WTC11 (cell line): ENCODE data around the gene TRIM74. TPM values are rescaled to one million over a fixed set of nuclear protein-coding genes. Genes with fewer than 3 reads are reported as not detected.
A peak's percentile ranks its signal among the peaks of the same experiment; 100 is the strongest.
"Not testable (repeated sequence)": the region's sequence is repeated elsewhere in the genome, so short reads cannot be mapped to it uniquely, and the experiment has no call there.

ENCODE experiments used
- ATAC-seq: fragments of 200-7000 bp; cut with Tn5 transposase; 2 replicates; pipeline ENCODE4 v1.10.0; 2021; ENCODE audit warnings: mild to moderate bottlenecking, moderate library complexity
- Bru-seq: library from RNA; stranded (reverse); fragments of 400-500 nt; gene quantifications from one replicate; lab custom pipeline; 2021; lab: Mats Ljungman, UMichigan
- CTCF ChIA-PET: fragments of 300-600 bp; sonication (Branson Sonifier 250); formaldehyde crosslinking; loops from one replicate; lab custom pipeline; 2021; ENCODE audit warnings: antibody characterized with exemption; lab: Charles Lee
- POLR2A ChIA-PET: fragments of 350-600 bp; sonication (Branson Sonifier 250); formaldehyde crosslinking; loops from one replicate; lab custom pipeline; 2021; ENCODE audit warnings: antibody characterized with exemption; lab: Charles Lee
- DNase-seq: peaks from one replicate; pipeline ENCODE4 v3.0.0; 2021; ENCODE audit warnings: low spot score
- H3K27ac Mint-ChIP-seq: 2 replicates; pipeline ENCODE4 v1.8.0; 2021; ENCODE audit warnings: mixed read lengths
- H3K27me3 Mint-ChIP-seq: 2 replicates; pipeline ENCODE4 v1.8.0; 2021; ENCODE audit warnings: low read depth, mild to moderate bottlenecking, moderate library complexity, mixed read lengths
- H3K36me3 Mint-ChIP-seq: 2 replicates; pipeline ENCODE4 v1.8.0; 2021; ENCODE audit warnings: mixed read lengths
- H3K4me1 Mint-ChIP-seq: 2 replicates; pipeline ENCODE4 v1.8.0; 2022; ENCODE audit warnings: mixed read lengths
- H3K4me3 Mint-ChIP-seq: 2 replicates; pipeline ENCODE4 v1.8.0; 2021; ENCODE audit warnings: mild to moderate bottlenecking, moderate library complexity, mixed read lengths
- H3K9me3 Mint-ChIP-seq: 2 replicates; pipeline ENCODE4 v1.8.0; 2021; ENCODE audit warnings: mixed read lengths
- CREM ChIP-seq: sonication (generic); formaldehyde crosslinking; IDR thresholded peaks from 2 replicates; pipeline ENCODE4 v1.8.1; 2022; ENCODE audit warnings: mild to moderate bottlenecking, missing genetic modification reagents, moderate library complexity
- ETV6 ChIP-seq: sonication (generic); formaldehyde crosslinking; IDR thresholded peaks from 2 replicates; pipeline ENCODE4 v1.8.1; 2022; ENCODE audit warnings: mild to moderate bottlenecking, missing genetic modification reagents
- FOXK1 ChIP-seq: sonication (generic); formaldehyde crosslinking; IDR thresholded peaks from 2 replicates; pipeline ENCODE4 v1.8.0; 2022; ENCODE audit warnings: mild to moderate bottlenecking, moderate library complexity, missing genetic modification reagents
- FOXP1 ChIP-seq: sonication (generic); formaldehyde crosslinking; IDR thresholded peaks from 2 replicates; pipeline ENCODE4 v1.8.0; 2022; ENCODE audit warnings: missing genetic modification reagents, mild to moderate bottlenecking, moderate library complexity, borderline replicate concordance
- MYBL2 ChIP-seq: sonication (generic); formaldehyde crosslinking; IDR thresholded peaks from 2 replicates; pipeline ENCODE4 v1.8.1; 2023; ENCODE audit warnings: mild to moderate bottlenecking, moderate library complexity, missing genetic modification reagents
- NFATC4 ChIP-seq: fragments of 250-450 bp; sonication (Bioruptor Pico); IDR thresholded peaks from 2 replicates; pipeline ENCODE4 v1.9.0; 2021; ENCODE audit warnings: mild to moderate bottlenecking
- NFE2L1 ChIP-seq: sonication (generic); formaldehyde crosslinking; IDR thresholded peaks from 2 replicates; pipeline ENCODE4 v1.8.1; 2023; ENCODE audit warnings: missing genetic modification reagents
- NFYB ChIP-seq: sonication (generic); formaldehyde crosslinking; conservative IDR thresholded peaks from 2 replicates; pipeline ENCODE4 v1.8.0; 2022; ENCODE audit warnings: low read depth, missing genetic modification reagents
- SMAD4 ChIP-seq: sonication (generic); formaldehyde crosslinking; IDR thresholded peaks from 2 replicates; pipeline ENCODE4 v1.8.0; 2022; ENCODE audit warnings: mild to moderate bottlenecking, missing genetic modification reagents
- SP1 ChIP-seq: sonication (generic); formaldehyde crosslinking; conservative IDR thresholded peaks from 2 replicates; pipeline ENCODE4 v1.8.1; 2022; ENCODE audit warnings: missing genetic modification reagents
- TEAD1 ChIP-seq: sonication (generic); formaldehyde crosslinking; IDR thresholded peaks from 2 replicates; pipeline ENCODE4 v1.8.0; 2022; ENCODE audit warnings: mild to moderate bottlenecking, missing genetic modification reagents
- ZNF232 ChIP-seq: sonication (generic); formaldehyde crosslinking; IDR thresholded peaks from 2 replicates; pipeline ENCODE4 v1.8.0; 2022; ENCODE audit warnings: mild to moderate bottlenecking, missing genetic modification reagents
- ZNF416 ChIP-seq: fragments of 250-450 bp; sonication (Bioruptor Pico); IDR thresholded peaks from 2 replicates; pipeline ENCODE4 v1.9.0; 2021; ENCODE audit warnings: mild to moderate bottlenecking, inconsistent platforms
- long read RNA-seq, 3 experiments: library from RNA in 1 of 3; library from capped mRNA in 1 of 3; library from polyadenylated mRNA in 1 of 3; unstranded in 2 of 3; stranded (forward) in 1 of 3; transcript quantifications; one replicate each; pipeline ENCODE4 v2.0.0, GENCODE V29; 2021
- total RNA-seq: library from RNA; stranded (reverse); gene quantifications from 3 replicates; pipeline ENCODE4 v1.2.3, GENCODE V29; 2021
- TF ChIP-seq, protein P1 (sequence below): sonication (generic); formaldehyde crosslinking; IDR thresholded peaks from 2 replicates; pipeline ENCODE4 v1.8.0; 2023; ENCODE audit warnings: missing genetic modification reagents, mild to moderate bottlenecking, borderline replicate concordance
- TF ChIP-seq, protein P2 (sequence below): sonication (generic); formaldehyde crosslinking; IDR thresholded peaks from 2 replicates; pipeline ENCODE4 v1.8.0; 2022; ENCODE audit warnings: mild to moderate bottlenecking, missing genetic modification reagents
- TF ChIP-seq, protein P3 (sequence below): sonication (generic); formaldehyde crosslinking; IDR thresholded peaks from 2 replicates; pipeline ENCODE4 v1.8.0; 2022; ENCODE audit warnings: mild to moderate bottlenecking, missing genetic modification reagents
- TF ChIP-seq, protein P4 (sequence below): sonication (generic); formaldehyde crosslinking; IDR thresholded peaks from 2 replicates; pipeline ENCODE4 v1.8.0; 2022; ENCODE audit warnings: mild to moderate bottlenecking, missing genetic modification reagents
- TF ChIP-seq, protein P5 (sequence below): sonication (generic); formaldehyde crosslinking; IDR thresholded peaks from 2 replicates; pipeline ENCODE4 v1.8.1; 2022; ENCODE audit warnings: mild to moderate bottlenecking, moderate library complexity, missing genetic modification reagents
- TF ChIP-seq, protein P6 (sequence below): fragments of 250-450 bp; sonication (Bioruptor Pico); IDR thresholded peaks from 2 replicates; pipeline ENCODE4 v1.9.0; 2021; ENCODE audit warnings: mild to moderate bottlenecking
- TF ChIP-seq, protein P7 (sequence below): sonication (generic); formaldehyde crosslinking; IDR thresholded peaks from 2 replicates; pipeline ENCODE4 v1.8.0; 2023; ENCODE audit warnings: missing genetic modification reagents

TRIM74 gene
- total RNA-seq (0.15 to 0.60 TPM (median 0.30 TPM) in 3 replicates), Bru-seq, nascent RNA (percentile 16 among the genes with signal in this experiment)
- long read RNA-seq, experiment 1 = 0 reads
- long read RNA-seq, experiment 2 = 0 reads
- long read RNA-seq, experiment 3, partial matches to known transcripts = 0 of 1 reads
- long read RNA-seq, experiment 3, other reads (novel, unspliced or antisense) = 1 of 1 reads

DNA sequence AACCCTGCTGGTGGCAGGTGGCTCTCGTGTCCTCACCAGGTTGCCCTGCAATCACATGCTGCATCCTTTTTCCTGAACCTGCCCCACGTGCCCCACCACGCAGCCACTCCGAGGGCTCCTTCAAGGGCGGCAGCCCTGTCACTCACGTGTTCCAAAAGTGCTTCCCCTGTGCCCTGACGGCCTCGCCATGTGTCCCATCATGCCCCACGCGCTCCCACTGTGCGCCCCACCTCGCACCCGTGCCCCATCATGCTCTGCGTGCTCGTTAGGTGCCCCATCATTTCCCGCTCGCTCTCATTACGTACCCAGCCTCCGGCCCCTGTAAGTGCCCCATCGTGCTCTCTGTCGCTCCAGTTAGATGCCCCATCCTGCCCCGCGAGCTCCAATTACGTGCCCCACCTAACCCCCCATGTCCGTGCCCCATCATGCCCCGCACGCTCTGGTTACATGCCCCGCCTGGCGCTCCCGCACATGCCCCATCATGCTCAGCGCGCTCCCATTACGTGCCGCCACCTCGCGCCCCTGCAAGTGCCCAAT lies at the start of gene TRIM74:
Gene TRIM74, minus strand, starts transcription at position 487 of the 537 bp plus-strand sequence. CDS start 3,309 bp downstream, outside the sequence.
- H3K4me3 Mint-ChIP-seq, H3K4me1 Mint-ChIP-seq, H3K27ac Mint-ChIP-seq, ATAC-seq, DNase-seq, H3K27me3 Mint-ChIP-seq, H3K9me3 Mint-ChIP-seq, H3K36me3 Mint-ChIP-seq, CTCF ChIA-PET, POLR2A ChIA-PET: not testable (repeated sequence)

DNA sequence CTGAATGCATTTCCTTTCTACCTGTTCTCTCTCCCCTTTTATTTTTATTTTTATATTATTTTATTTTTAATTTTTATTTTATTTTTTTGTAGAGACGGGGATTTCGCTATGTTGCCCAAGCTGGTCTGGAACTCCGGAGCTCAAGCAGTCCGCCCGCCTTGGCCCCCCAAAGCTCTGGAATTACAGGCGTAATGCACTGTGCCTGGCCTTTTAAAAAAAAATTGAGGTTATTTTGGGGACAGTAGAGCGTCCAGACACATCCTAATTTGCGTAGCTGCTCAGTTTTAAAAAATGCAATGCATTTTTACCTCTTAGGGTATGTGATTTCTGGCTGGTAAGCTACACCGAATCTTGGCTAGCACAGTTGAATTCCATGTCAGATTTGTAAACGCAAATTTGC lies 37.2 kb upstream of the TRIM74 start:
- H3K9me3 Mint-ChIP-seq, ATAC-seq, POLR2A ChIA-PET, H3K4me1 Mint-ChIP-seq, CTCF ChIA-PET, H3K36me3 Mint-ChIP-seq, H3K27ac Mint-ChIP-seq, H3K27me3 Mint-ChIP-seq: not testable (repeated sequence)
- H3K4me3 Mint-ChIP-seq = peak overlapping the region; percentile 50
- DNase-seq = peak; percentile 14

DNA sequence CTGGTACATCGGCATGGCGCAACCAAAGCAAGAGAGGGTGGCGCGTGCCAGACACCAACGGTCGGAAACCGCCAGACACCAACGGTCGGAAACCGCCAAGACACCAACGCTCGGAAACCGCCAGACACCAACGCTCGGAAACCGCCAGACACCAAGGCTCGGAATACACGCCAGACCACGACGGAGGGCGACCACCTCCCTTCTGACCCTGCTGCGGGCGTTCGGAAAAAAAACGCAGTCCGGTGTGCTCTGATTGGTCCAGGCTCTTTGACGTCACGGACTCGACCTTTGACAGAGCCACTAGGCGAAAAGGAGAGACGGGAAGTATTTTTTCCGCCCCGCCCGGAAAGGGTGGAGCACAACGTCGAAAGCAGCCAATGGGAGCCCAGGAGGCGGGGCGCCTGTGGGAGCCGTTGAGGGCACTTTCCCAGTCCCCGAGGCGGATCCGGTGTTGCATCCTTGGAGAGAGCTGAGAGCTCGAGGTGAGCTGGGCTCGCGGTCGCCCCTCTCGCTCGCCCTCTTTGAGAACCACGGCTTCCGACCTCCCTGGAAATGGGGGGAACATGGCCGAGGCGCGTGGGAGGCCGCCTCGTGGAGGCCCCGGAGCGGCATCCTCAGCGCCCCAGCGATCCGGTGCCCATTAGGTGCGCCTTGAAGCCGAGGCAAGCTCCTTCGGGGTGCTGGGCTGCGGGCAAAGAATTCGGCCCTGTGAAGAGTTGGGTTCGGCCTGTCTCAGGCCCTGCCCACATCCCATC lies 36.6 kb upstream of the TRIM74 start:
- DNase-seq = peak; percentile 94
- TF ChIP-seq ZNF416 (CRISPR knock-in tag) (peak; percentile 77; the same call in 1 of the 2 replicates), SMAD4 (CRISPR knock-in tag) (0 out of 2 replicates have a peak, but pooled peaks have one; percentile 41), MYBL2 (CRISPR knock-in tag) (peak; percentile 86), ETV6 (CRISPR knock-in tag) (peak; percentile 93), CREM (peak; percentile 63; the same call in 1 of the 2 replicates), FOXK1 (CRISPR knock-in tag) (peak; percentile 75), ZNF232 (CRISPR knock-in tag) (peak; percentile 79; the same call in 1 of the 2 replicates), FOXP1 (peak; percentile 70), NFYB (peak; percentile 95), NFE2L1 (peak; percentile 34; the same call in 1 of the 2 replicates), NFATC4 (0 out of 2 replicates have a peak, but pooled peaks have one; percentile 49), TEAD1 (peak; percentile 65; the same call in 1 of the 2 replicates), SP1 (CRISPR knock-in tag) (peak; percentile 83)
- TF ChIP-seq, protein P1, sequence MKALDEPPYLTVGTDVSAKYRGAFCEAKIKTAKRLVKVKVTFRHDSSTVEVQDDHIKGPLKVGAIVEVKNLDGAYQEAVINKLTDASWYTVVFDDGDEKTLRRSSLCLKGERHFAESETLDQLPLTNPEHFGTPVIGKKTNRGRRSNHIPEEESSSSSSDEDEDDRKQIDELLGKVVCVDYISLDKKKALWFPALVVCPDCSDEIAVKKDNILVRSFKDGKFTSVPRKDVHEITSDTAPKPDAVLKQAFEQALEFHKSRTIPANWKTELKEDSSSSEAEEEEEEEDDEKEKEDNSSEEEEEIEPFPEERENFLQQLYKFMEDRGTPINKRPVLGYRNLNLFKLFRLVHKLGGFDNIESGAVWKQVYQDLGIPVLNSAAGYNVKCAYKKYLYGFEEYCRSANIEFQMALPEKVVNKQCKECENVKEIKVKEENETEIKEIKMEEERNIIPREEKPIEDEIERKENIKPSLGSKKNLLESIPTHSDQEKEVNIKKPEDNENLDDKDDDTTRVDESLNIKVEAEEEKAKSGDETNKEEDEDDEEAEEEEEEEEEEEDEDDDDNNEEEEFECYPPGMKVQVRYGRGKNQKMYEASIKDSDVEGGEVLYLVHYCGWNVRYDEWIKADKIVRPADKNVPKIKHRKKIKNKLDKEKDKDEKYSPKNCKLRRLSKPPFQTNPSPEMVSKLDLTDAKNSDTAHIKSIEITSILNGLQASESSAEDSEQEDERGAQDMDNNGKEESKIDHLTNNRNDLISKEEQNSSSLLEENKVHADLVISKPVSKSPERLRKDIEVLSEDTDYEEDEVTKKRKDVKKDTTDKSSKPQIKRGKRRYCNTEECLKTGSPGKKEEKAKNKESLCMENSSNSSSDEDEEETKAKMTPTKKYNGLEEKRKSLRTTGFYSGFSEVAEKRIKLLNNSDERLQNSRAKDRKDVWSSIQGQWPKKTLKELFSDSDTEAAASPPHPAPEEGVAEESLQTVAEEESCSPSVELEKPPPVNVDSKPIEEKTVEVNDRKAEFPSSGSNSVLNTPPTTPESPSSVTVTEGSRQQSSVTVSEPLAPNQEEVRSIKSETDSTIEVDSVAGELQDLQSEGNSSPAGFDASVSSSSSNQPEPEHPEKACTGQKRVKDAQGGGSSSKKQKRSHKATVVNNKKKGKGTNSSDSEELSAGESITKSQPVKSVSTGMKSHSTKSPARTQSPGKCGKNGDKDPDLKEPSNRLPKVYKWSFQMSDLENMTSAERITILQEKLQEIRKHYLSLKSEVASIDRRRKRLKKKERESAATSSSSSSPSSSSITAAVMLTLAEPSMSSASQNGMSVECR (CRISPR knock-in tag) = 0 out of 2 replicates have a peak, but pooled peaks have one; percentile 44
- TF ChIP-seq, protein P2, sequence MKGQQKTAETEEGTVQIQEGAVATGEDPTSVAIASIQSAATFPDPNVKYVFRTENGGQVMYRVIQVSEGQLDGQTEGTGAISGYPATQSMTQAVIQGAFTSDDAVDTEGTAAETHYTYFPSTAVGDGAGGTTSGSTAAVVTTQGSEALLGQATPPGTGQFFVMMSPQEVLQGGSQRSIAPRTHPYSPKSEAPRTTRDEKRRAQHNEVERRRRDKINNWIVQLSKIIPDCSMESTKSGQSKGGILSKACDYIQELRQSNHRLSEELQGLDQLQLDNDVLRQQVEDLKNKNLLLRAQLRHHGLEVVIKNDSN (CRISPR knock-in tag) = 0 out of 2 replicates have a peak, but pooled peaks have one; percentile 11
- TF ChIP-seq, protein P3, sequence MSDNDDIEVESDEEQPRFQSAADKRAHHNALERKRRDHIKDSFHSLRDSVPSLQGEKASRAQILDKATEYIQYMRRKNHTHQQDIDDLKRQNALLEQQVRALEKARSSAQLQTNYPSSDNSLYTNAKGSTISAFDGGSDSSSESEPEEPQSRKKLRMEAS (CRISPR knock-in tag) = peak; percentile 34; the same call in 1 of the 2 replicates
- TF ChIP-seq, protein P4, sequence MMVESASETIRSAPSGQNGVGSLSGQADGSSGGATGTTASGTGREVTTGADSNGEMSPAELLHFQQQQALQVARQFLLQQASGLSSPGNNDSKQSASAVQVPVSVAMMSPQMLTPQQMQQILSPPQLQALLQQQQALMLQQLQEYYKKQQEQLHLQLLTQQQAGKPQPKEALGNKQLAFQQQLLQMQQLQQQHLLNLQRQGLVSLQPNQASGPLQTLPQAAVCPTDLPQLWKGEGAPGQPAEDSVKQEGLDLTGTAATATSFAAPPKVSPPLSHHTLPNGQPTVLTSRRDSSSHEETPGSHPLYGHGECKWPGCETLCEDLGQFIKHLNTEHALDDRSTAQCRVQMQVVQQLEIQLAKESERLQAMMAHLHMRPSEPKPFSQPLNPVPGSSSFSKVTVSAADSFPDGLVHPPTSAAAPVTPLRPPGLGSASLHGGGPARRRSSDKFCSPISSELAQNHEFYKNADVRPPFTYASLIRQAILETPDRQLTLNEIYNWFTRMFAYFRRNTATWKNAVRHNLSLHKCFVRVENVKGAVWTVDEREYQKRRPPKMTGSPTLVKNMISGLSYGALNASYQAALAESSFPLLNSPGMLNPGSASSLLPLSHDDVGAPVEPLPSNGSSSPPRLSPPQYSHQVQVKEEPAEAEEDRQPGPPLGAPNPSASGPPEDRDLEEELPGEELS = peak; percentile 56; the same call in 1 of the 2 replicates
- TF ChIP-seq, protein P5, sequence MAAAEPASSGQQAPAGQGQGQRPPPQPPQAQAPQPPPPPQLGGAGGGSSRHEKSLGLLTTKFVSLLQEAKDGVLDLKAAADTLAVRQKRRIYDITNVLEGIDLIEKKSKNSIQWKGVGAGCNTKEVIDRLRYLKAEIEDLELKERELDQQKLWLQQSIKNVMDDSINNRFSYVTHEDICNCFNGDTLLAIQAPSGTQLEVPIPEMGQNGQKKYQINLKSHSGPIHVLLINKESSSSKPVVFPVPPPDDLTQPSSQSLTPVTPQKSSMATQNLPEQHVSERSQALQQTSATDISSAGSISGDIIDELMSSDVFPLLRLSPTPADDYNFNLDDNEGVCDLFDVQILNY (CRISPR knock-in tag) = peak; percentile 52; the same call in 1 of the 2 replicates
- TF ChIP-seq, protein P6, sequence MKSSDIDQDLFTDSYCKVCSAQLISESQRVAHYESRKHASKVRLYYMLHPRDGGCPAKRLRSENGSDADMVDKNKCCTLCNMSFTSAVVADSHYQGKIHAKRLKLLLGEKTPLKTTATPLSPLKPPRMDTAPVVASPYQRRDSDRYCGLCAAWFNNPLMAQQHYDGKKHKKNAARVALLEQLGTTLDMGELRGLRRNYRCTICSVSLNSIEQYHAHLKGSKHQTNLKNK (CRISPR knock-in tag) = peak; percentile 30; the same call in 1 of the 2 replicates
- TF ChIP-seq, protein P7, sequence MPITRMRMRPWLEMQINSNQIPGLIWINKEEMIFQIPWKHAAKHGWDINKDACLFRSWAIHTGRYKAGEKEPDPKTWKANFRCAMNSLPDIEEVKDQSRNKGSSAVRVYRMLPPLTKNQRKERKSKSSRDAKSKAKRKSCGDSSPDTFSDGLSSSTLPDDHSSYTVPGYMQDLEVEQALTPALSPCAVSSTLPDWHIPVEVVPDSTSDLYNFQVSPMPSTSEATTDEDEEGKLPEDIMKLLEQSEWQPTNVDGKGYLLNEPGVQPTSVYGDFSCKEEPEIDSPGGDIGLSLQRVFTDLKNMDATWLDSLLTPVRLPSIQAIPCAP (CRISPR knock-in tag) = 0 out of 2 replicates have a peak, but pooled peaks have one; percentile 48

More for the DNA sequence above, 36.6 kb upstream of the TRIM74 start:
- H3K4me1 Mint-ChIP-seq, H3K36me3 Mint-ChIP-seq, CTCF ChIA-PET, H3K9me3 Mint-ChIP-seq, H3K27me3 Mint-ChIP-seq, POLR2A ChIA-PET: not testable (repeated sequence)
- ATAC-seq = peak; percentile 92
- H3K4me3 Mint-ChIP-seq = peak overlapping the region; percentile 91
- peak overlapping the region; percentile 97 for H3K27ac Mint-ChIP-seq
